HG03439 (cell line): ENCODE data around the gene DRD4.

Experiments used
- ATAC-seq: cut with Tn5 transposase; IDR thresholded peaks from one replicate; pipeline ENCODE4 v1.9.1; 2021; ENCODE audit warnings: mild to moderate bottlenecking, moderate library complexity; ENCODE audit not compliant: unreplicated experiment

Gene DRD4

DNA sequence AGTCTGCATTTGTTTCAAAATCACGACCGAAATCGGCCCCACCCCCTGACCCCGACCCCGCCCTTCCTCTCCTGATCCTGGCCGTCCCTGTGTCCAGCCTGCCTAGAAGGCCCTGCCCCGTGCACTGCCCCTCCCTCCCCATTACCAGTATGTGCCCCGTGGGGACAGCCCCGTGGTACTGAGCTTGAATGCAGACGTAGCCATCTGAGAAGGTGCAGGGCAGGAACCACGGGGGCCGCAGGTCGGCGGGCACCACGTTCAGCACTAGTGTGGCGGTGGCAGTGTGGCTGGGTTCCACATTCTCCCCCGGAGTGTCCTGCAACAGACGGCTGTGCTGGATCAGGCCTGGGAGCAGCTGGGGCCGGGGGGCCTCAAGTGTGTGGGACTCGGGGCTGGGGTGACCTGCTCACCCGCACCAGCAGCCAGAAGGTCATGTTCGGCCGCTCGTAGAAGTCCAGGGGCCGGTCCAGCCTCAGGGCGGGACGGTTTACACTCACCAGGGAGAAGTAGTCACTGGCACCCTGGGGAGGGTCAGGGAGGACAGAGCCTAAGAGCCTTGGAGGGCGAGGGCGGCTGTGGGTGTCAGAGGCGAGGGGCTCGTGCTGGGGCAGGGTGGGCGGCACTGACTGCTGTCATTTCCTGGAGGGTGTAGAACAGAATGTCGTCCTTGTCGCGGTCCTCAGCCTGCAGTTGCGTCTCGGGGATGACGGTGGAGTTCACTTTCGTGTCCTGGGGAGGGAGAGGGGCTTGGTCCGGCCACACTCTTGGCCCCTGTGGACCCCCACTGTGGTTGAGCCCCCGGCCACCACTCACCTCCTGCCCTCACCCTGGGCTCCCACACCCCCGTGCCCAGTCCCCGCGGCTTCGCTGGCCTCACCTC is 15.9 kb upstream of the DRD4 start:
- no peak for ATAC-seq

DNA sequence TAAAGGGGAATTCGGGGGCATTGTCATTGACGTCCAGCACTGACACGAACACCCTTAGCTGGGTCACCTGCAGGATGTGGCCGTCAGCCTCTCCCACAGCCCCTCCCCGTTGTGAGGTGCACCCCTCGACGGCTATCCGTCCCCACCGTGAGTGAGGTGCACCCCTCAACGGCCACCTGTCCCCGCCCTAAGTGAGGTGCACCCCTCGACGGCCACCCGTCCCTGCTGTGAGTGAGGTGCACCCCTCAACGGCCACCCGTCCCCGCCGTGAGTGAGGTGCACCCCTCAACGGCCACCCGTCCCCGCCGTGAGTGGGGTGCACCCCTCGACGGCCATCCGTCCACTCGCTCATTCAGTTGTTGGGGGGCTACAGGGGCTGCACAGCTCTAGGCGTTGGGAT is 15.2 kb upstream of the DRD4 start:
- ATAC-seq, result no peak

DNA sequence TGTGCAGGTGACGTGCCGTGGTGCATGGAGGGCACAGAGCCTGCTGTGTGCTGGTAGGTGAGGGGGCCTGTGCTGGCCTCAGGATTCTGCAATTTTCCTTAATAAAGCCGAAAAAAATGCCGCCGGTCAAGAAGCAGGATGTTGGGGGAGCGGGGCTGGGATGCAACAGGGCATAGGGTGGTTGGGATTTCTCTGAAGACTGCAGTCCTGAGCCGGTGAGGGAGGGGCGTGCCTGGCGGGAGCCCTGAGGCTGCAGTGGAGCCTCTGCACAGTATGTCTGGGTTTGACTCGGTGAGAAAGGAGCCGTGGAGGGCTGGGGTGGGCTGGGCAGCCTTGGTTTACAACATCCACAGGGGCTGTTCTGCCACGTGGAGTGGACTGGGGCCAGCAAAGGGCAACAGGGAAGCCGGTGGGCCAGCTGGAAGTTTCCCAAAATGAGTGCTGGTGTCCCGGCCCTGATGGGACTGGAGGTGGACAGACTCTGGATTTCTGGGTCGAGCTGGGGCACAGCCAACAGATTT is 13.7 kb upstream of the DRD4 start:
- no peak for ATAC-seq

DNA sequence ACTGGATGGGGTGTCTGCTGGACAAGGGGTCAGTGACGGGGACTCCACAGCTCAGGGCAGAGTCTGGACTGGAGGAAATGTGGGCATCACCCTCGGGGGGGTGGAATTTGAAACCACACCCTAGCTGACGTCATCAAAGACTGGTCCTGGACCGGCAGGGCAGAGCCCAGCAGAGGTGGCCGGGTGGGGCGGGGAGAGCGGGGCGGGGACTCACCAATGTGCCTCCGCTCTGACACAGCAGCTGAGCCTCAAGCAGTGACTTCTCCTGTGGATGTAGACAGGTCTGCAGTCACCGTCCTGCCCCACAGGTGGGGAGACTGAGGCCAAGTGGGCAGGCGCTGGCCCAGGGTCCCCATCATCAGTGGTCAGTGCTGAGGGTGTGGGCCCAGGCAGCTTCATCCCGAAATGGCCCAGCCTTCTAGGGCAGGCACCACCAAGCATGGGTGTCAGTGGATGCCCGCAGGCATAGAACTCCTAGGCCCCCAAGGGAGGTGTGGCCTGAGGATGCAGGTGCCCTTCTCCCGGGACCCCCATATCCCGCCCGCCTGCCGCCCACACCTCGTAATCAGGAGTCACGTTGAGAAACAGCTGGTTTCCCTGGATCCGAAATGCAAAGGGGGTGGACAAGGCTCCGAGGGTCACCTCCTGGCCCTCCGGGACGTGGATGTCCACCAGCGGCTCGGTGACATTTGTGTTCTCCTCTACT is 12.9 kb upstream of the DRD4 start:
- no peak for ATAC-seq

DNA sequence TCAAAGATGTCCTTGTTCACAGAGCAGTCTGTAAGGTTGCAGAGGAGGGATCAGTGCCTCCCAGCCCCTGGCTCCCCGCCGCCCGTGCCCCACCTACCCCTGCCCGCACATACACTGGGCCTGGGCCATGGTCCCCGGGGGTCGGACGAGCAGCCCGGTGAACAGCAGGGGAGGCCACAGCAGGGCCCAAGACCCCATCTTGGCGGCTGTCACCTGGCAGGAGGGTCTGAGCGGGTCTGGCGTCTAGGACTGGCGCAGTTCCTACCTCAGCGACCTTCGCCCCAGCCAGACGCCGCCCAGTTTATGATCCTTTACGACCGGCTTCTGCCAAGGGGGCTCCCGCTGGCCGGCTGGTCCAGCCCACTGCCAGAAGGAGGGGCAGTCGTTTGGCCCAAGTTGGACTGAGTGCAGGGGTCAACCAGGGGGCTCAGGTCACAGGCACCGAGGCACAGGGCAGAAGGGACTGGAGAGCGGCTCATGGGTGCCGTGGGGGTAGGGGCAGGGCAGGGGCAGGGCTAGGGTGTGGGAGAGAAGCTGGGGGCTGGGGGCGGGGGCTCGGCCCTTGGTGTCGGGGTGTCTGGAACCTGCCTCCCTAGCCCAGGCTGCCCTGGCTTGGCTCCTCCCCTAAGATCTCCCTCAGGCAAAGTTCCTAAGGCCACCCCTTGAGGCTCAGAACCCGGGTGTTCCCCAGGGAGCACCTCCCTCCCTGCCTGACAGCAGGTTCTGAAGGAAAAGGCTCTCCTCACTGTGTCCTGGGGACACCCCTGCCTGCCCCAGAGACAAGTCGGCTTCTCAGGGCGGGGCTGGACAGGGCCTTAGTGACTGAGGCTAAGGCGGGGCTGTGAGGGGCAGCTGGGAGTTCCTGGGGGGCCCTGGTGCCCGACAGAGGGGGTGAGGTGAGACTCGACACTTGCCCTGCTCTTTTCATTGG is 12.1 kb upstream of the DRD4 start, which contains the start of gene CDHR5:
Gene CDHR5 (minus strand): TSS at position 251 of the 931 bp plus-strand sequence. CDS start 53 bp downstream, at position 198.
- no peak for ATAC-seq

DNA sequence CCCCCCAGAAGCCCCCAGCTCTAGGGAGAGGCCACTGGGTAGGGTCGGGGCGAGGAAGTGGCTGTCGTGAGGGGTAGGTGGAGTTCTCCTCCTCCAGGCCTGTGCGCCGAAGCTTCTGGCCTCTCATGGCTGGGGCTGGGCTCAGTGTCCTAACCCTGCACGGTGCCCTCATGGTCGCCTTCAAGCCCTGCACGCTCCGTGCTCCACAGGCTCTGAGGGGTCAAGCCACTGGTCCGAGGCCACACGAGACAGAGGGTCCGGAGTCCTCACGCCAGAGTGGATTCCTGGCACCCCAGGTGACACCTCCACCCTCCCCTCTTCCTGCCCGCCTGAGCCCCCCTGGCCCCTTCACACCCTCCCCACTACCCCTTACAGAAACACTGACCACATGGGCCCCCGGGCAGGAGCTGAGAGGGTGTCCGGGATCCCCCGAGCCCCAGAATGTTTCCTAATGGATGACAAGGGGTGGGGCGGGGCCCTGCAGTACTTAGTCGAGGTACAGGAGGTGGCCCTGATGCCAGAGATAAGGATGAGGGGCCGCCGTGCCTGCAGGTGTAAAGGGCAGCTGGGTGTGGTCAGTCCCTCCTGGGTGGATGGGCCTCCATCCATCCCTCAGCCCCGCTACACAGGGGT is 11.3 kb upstream of the DRD4 start:
- no peak for ATAC-seq

DNA sequence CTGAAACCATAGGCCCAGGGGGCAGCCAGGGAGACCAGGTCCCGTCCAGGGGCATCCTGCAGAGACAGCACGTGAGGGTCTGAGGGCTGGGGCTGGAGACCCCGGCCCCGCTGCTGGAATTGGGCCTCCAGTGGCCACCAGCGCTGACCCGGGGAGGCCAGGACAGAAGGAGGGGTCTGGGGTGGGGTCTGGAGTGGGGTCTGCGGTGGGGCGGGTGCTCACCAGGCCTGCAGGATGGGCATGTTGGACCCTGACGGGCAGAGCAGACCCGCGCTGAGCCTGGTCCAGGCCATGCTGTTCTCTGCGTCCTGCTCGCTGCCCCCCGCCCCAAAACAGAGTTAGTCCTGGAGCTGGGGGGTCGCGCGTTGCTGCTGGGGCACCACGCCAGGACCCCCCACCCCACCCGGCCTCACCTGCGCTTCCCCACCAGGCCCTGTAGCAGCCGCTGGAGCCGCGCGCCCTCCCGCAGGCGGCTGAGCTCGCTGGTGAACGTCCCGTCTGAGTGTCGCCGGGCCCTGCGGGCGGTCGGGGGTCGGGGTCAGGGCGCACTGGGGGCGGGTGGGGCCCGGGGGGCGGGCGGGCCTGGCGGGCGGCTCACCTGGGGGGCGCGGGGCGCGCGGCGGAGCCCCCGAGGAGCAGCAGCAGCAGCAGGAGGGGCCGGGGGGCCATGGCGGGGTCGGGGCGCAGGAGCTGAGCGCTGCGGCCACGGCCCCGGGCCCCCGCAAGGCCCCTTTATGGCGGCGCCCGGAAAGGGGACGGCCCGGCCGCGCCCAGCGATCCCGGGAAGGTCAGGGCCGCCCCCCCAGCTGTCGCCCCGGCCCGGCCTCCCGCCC is 10.4 kb upstream of the DRD4 start, which contains the start of gene SCT:
Gene SCT (minus strand): TSS at position 707 of the 833 bp plus-strand sequence. CDS start 38 bp downstream, at position 669.
- ATAC-seq, result no peak

DNA sequence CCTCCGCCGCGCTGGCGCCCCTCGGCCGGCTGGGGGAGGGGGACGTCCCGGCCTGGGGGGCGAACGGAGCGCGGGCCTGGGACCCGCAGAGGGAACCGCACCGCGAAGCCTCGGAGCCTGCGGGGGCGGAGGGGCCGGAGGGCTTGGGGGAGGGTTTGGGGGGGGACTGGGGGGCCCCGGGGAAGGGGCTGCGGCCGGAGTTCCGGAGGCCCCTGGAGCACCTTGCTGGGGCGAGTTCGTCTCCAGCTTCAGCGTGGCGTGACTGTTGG is 9.8 kb upstream of the DRD4 start:
- no peak for ATAC-seq

DNA sequence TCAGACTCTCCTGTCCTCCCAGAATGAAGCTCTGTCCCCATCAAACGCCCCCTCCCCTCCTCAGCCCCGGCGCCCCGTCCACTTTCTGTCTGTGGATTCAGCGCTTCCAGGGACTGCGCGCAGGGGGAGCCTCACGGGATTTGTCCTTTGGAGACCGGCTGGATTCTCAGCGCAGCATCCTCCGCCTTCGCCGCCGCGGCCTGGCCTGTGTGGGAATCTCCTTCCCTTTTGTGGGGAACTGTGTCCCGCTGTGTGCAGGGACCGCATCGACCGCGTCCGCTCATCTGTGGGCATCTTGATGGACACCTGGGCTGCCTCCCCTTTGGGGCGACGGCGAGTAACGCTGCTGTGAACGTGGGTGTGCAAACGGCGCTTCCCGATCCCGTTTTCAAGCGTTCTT is 9.0 kb upstream of the DRD4 start:
- ATAC-seq, result no peak

DNA sequence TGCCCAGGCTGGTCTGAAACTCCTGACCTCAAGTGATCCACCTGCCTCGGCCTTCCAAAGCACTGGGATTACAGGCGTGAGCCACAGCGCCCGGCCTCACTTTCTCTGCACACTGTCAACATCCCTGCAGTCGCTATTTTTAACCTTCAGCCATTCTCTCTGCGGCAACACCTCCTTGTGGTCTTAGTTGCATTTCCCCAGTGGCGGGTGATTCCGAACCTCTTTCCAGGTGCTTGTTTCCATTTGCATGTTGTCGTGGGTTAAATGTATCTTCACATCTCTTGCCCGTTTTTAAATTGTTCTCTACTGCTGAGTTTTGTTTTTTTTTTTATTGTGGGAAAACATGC is 7.9 kb upstream of the DRD4 start:
- ATAC-seq, result no peak

DNA sequence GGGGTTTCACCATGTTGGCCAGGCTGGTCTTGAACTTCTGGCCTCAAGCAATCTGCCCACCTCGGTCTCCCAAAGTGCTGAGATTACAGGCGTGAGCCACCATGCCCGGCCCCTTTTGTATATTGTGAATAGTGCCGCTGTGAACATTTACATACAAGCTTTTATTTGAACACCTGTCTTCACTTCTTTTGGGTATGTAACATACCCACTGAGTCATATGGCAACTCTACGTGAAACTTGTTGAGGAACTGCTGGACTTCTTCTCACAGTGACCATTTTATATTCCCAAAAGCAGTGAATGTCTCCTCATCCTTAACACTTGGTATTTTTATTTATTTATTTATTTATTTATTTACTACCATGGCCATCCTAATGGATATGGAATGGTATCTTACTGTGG is 6.2 kb upstream of the DRD4 start:
- ATAC-seq, result no peak

DNA sequence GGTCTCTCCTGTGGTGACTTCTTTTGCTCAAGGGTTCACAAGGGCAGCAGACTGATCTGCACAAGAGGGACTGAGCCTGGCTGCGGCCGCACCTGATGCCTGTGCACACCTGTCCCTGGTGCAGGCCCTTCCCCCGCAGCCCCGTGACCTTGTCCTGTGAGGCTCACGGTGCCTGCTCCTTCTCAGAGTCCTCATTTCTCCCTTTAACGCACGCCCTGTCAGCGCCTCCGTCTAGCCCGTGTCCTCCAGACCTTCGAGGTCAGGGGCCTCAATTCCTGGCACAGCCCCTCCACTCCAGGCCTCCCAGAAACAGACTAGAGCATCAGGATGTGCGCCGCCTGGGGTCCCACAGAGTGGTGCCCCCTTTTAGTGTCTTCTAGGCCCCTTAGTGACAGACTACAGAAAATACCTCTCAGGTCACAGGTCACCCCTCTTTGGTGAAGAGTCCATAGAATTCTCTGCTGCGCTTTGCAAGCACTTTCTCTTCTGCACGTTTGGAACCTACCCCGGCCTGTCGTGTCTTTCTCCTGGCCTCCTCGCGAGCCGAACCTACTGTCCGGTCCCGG is 1.0 kb upstream of the DRD4 start:
- no peak for ATAC-seq

DNA sequence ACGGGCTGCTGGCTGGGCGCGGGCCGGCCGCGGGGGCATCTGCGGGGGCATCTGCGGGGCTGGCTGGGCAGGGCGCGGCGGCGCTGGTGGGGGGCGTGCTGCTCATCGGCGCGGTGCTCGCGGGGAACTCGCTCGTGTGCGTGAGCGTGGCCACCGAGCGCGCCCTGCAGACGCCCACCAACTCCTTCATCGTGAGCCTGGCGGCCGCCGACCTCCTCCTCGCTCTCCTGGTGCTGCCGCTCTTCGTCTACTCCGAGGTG is 194 bp downstream of the DRD4 start:
- ATAC-seq, result no peak

DNA sequence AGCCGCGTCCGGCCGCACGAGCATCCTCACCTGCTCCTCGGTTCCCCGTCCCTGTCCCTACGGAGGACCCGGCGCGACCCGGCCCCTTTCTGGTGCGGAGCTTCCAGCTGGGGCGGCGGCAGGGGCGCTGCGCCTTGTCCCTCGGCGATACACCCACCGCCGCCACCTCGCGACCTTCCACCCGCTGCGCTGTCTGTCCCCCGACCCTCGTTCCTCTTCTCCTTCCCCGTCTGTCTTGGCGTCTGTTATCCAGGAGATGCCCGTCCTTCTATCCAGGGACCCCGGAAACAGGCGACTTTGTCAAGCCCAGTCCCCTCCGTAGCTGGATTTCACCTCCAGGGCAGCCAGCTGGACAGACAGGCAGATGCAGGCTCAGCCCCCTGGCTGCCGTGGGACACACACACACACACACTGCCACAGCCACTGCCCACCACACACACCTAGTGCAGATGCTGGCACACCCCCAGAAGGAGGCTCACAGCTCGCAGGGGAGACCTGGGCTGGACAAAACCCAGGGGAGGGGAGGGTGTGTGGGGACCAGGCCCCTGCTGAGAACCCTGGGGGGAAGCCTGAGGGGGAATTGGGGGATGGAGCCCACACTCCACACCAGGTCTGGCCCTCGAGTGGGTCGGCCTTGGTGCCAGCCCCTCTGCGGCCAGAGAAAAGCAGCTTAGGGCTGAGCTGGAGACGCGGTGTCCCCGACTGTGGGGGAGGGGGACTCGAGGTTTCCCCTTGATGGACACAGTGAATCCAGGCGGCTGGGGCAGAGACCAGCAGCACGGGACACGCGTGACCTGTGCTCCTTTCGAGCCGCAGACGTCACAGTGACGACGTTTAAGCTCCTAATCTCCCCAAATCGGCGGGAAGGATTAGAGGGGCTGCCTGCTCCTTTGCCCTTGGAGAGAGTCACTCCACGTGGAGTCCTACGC is 788 bp downstream of the DRD4 start:
- ATAC-seq, result no peak

DNA sequence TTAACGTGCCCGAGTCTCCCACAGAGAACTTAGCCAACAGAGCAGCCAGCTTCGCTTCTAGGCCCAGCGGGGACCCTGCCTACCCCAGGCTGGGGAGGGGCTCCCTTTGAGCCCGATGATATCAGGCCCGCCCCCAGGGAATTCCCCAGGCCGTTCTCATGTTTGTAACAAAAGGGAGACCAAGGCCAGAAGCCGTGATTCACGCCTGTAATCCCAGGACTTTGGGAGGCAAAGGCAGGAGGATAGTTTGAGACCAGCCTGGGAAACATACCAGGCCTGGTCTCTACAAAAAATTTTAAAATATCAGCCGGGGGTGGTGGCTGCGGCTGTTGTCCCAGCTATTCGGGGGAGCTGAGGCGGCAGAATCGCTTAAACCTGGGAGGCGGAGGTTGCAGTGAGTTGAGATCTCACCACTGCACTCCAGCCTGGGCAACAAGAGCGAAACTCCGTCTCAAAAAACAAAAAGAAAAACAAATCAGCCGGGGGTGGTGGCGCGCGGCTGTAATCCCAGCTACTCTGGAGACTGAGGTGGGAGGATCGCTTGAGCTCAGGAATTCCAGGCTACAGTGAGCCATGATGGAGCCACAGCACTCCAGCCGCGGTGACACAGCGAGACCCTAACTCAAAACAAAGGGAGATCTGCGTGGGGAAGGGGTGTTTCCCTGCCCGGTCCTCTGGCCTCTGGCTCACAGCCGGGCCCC is 1.7 kb downstream of the DRD4 start:
- ATAC-seq, result no peak

DNA sequence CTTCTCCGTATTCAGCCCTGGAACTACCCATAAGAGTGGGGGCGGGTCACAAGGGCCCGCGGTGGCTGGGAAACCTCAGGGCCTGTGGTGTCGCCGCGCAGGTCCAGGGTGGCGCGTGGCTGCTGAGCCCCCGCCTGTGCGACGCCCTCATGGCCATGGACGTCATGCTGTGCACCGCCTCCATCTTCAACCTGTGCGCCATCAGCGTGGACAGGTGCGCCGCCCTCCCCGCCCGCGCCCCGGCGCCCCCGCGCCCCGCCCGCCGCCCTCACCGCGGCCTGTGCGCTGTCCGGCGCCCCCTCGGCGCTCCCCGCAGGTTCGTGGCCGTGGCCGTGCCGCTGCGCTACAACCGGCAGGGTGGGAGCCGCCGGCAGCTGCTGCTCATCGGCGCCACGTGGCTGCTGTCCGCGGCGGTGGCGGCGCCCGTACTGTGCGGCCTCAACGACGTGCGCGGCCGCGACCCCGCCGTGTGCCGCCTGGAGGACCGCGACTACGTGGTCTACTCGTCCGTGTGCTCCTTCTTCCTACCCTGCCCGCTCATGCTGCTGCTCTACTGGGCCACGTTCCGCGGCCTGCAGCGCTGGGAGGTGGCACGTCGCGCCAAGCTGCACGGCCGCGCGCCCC is 2.4 kb downstream of the DRD4 start:
- no peak for ATAC-seq

DNA sequence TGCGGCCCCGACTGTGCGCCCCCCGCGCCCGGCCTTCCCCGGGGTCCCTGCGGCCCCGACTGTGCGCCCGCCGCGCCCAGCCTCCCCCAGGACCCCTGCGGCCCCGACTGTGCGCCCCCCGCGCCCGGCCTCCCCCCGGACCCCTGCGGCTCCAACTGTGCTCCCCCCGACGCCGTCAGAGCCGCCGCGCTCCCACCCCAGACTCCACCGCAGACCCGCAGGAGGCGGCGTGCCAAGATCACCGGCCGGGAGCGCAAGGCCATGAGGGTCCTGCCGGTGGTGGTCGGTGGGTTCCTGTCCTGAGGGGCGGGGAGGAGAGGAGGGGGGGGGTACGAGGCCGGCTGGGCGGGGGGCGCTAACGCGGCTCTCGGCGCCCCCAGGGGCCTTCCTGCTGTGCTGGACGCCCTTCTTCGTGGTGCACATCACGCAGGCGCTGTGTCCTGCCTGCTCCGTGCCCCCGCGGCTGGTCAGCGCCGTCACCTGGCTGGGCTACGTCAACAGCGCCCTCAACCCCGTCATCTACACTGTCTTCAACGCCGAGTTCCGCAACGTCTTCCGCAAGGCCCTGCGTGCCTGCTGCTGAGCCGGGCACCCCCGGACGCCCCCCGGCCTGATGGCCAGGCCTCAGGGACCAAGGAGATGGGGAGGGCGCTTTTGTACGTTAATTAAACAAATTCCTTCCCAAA is 3.1 kb downstream of the DRD4 start:
- ATAC-seq, result no peak
